Esophagus (tissue), 2 donors: ENCODE data around the gene SESN2. TPM values are rescaled to one million over a fixed set of nuclear protein-coding genes. Genes with fewer than 3 reads are reported as not detected.

Experiments
- H3K27ac ChIP-seq, 2 donors: one replicate each; pipeline ENCODE4 v1.5.1; 2013; ENCODE audit warnings: low read depth in 2 of 2, mild to moderate bottlenecking in 2 of 2, inconsistent platforms in 1 of 2, low read length in 1 of 2, moderate library complexity in 1 of 2
- H3K27me3 ChIP-seq, 2 donors: one replicate each; pipeline ENCODE4 v1.6.1; 2013; ENCODE audit warnings: low read length in 2 of 2, control low read depth in 1 of 2, mild to moderate bottlenecking in 1 of 2; ENCODE audit not compliant: insufficient read depth in 2 of 2, control insufficient read depth in 1 of 2
- H3K36me3 ChIP-seq, 2 donors: one replicate each; pipeline ENCODE4 v1.6.1; 2013; ENCODE audit warnings: low read length in 1 of 2; ENCODE audit not compliant: control insufficient read depth in 2 of 2, insufficient read depth in 2 of 2
- H3K4me1 ChIP-seq, 2 donors: one replicate each; pipeline ENCODE4 v1.6.1; 2013; ENCODE audit warnings: low read length in 1 of 2; ENCODE audit not compliant: control insufficient read depth in 2 of 2, insufficient read depth in 2 of 2
- H3K4me3 ChIP-seq, 2 donors: one replicate each; pipeline ENCODE4 v1.5.1; 2013; ENCODE audit warnings: low read length in 2 of 2, mild to moderate bottlenecking in 2 of 2, low read depth in 1 of 2, moderate library complexity in 1 of 2
- H3K9me3 ChIP-seq, 2 donors: one replicate each; pipeline ENCODE4 v1.6.1; 2013; ENCODE audit warnings: mild to moderate bottlenecking in 2 of 2, low read depth in 1 of 2, low read length in 1 of 2, moderate library complexity in 1 of 2; ENCODE audit not compliant: control insufficient read depth in 2 of 2, insufficient read depth in 1 of 2
- WGBS, 2 donors: extraction: QIAGEN DNeasy Blood & Tissue Kit; methylation state at CpG; one replicate each; pipeline ENCODE4 v1.1.7; 2013; 5-methylcytosine and 5-hydroxymethylcytosine counted together
- polyA plus RNA-seq, 2 donors: library from polyadenylated mRNA; stranded (reverse); fragments of 200-250 nt; gene quantifications; one replicate each; pipeline ENCODE4 v1.2.3, GENCODE V29; 2013
- donor health status: healthy with polysubstance abuse.
- donor health status: Bipolar disorder and iron deficiency.

The SESN2 gene
- polyA plus RNA-seq, 2 donors, result 15.7 to 24.9 TPM

- Histone ChIP-seq H3K4me1 (no peaks in the 10 kb centered on the region), H3K27ac (no peak overlapping the region), H3K4me3 (no peak overlapping the region), H3K27me3 (no peaks in the 10 kb centered on the region), H3K36me3 (peaks cover 17 to 32% of the 10 kb centered on the region in 2 donors), H3K9me3 (peaks cover 0 to 2% of the 10 kb centered on the region in 2 donors)
- 70 to 77% methylated on average over 5 of the region's 5 CpGs for WGBS, 2 donors
Observed at GRCh38 chr1:28280977-28281381, 21.7 kb downstream of the SESN2 start.

DNA sequence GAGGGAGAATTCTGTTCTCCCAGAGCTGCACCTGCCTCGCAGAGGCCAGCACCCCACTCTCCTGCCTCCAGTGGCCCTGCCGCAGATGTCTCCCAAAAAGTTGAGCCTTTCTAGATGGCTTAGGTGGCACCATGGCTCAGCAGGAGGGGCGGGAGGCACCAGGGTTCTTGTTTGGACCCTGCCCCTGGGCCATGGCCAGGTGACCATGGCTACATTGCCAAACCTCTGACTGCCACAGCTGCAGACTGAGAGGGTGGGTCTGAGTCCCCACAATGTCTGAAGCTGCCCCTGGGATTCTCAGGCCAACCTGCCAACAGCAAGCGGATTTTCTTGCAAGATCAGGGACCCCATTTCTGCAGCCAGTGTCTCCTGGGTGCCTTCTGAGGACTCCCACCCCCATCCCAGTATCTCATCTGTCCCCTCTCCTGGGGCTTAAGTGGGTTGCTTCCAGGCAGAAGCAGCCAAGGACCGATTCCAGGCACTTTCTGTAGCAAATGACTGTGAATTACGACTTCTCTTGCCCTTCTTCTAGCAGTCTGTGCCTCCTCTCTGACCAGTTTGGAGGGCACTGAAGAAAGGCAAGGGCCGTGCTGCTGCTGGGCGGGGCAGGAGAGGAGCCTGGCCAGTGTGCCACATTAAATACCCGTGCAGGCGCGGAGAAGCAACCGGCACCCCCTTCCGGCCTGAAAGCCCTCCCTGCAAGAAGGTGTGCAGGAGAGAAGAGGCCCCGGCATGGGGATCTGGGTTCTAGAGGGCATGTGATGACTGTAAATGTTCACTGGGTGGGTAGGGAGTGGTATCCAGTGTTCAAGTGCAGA, 22.5 kb downstream of the SESN2 start:
- Histone ChIP-seq H3K27me3 (no peaks in the 10 kb centered on the region), H3K4me1 (no peaks in the 10 kb centered on the region), H3K36me3 (peaks cover 17 to 32% of the 10 kb centered on the region in 2 donors), H3K9me3 (peaks cover 0 to 2% of the 10 kb centered on the region in 2 donors), H3K27ac (no peak overlapping the region), H3K4me3 (no peak overlapping the region)
- 80 to 90% methylated on average over 14 of the region's 14 CpGs for WGBS, 2 donors

DNA sequence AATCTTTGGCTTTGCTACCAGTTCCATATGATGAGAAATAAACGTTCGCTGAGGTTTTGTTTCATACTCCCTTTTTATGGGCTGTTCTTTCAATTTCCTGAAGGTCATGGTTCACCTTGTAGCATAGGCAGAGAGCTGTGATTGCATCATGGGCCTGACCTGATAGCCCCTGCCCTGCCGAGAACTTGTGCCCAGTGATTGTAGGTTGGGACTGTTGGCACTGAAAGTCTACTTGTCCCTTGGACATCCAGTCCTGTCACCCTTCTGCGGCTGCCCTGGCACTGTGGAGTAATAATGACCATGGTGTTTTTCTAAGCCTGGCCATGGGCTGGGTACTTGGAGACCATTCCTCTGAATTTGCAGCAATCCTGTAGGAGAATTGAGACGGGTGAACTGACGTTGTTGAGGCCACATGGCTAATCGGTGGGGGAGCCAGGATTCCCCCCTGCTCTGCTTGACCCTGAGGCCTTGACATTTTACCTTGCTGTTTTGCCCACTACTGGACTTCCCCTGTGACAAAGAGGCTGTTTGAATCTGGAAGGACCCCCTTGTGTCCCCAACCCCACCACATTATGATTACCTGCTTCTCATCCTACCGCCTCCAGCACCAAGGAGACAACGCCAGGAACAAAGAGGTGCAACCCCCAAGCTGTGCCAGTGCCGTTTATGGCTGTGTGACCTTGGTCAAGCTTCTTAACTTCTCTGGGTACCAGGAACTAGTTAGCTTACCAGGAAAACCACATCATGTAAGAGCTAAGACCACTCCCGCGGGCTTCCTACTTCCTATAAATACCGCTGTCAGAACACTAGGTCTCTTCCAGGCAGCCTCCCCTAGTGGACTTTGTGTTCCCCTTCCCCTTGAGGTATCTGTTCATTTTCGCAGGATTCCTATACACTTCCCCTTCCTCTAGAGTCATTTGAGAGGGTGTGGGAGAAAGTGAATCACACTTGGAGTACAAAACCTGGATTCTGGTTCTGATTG, 23.4 kb downstream of the SESN2 start:
- peaks cover 0 to 2% of the 10 kb centered on the region in 2 donors for H3K9me3 ChIP-seq
- no peaks in the 10 kb centered on the region for H3K27me3 ChIP-seq
- no peak overlapping the region for H3K27ac ChIP-seq
- H3K36me3 ChIP-seq, result peaks cover 17 to 28% of the 10 kb centered on the region in 2 donors
- no peaks in the 10 kb centered on the region for H3K4me1 ChIP-seq
- H3K4me3 ChIP-seq, result no peak overlapping the region
- 82 to 85% methylated on average over 14 of the region's 14 CpGs for WGBS, 2 donors

DNA sequence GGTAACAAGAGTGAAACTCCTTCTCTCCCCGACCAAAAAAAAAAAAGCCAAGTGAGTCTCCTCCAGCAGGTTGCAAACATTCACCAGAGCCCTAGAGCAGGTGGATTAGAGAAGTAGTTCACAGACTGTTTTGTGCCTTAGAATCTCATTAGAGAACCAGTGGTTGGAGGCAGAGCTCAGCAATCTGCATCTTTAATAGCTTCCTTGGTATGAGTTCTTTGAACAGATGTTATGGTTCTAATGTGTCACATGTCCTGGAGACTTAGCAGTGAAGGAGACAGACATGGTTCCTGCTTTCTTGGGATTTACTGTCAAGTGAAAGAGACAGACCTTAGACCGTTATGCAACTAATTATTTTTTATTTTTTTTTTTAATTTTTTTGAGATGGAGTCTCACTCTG, 26.8 kb downstream of the SESN2 start:
- peaks cover 7 to 11% of the 10 kb centered on the region in 2 donors for H3K36me3 ChIP-seq
- no peak overlapping the region for H3K27ac ChIP-seq
- 53 to 58% methylated on average over 2 of the region's 2 CpGs for WGBS, 2 donors
- no peaks in the 10 kb centered on the region for H3K27me3 ChIP-seq
- no peaks in the 10 kb centered on the region for H3K4me1 ChIP-seq
- H3K9me3 ChIP-seq, result no peaks in the 10 kb centered on the region
- no peak overlapping the region for H3K4me3 ChIP-seq

DNA sequence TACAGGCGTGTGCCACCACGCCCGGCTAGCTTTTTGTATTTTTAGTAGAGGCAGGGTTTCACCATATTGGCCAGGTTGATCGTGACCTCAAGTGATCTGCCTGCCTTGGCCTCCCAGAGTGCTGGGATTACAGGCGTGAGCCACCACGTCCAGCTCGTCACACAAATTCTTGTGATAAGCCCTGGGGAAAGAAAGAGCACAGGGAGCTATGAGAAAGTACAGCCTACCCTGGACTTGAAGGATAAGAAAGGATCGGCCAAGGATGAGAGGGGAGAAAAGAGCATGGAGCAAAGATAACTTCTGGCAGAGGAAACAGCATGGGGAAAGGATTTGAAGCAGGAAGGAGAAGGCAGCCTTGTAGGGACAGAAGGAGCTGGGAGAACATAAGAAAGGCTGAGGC, 29.2 kb downstream of the SESN2 start:
- Histone ChIP-seq H3K4me3 (no peak overlapping the region), H3K27ac (no peak overlapping the region), H3K36me3 (no peaks in the 10 kb centered on the region), H3K27me3 (no peaks in the 10 kb centered on the region), H3K4me1 (no peaks in the 10 kb centered on the region), H3K9me3 (no peaks in the 10 kb centered on the region)
- WGBS, 2 donors, result 82 to 88% methylated on average over 8 of the region's 8 CpGs

GRCh38 chr1:28290851-28291250, 31.5 kb downstream of the SESN2 start:
- no peaks in the 10 kb centered on the region for H3K9me3 ChIP-seq
- H3K27me3 ChIP-seq, result no peaks in the 10 kb centered on the region
- no peaks in the 10 kb centered on the region for H3K4me1 ChIP-seq
- H3K36me3 ChIP-seq, result no peaks in the 10 kb centered on the region
- 53 to 66% methylated on average over 2 of the region's 2 CpGs for WGBS, 2 donors
- no peak overlapping the region for H3K27ac ChIP-seq
- no peak overlapping the region for H3K4me3 ChIP-seq

DNA sequence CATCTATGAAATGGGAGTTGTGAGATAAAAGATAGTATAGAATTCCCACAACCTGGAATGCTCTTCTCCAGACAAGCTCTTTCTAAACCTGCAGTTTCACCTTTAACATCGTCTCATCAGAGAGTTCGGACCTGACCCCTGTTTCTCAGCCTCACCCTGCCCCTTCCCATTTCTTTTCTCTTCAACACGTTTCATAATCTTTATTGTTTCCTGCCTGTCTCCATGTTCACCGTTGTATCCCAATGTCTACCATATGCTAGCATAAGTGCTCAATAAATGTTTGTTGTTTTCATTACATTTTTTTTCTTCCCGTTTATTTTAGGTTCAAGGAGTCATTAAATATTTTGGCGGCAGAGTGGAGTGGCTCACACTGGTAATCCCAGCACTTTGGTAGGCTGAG, 32.4 kb downstream of the SESN2 start:
- no peaks in the 10 kb centered on the region for H3K4me1 ChIP-seq
- H3K9me3 ChIP-seq, result no peaks in the 10 kb centered on the region
- no peak overlapping the region for H3K27ac ChIP-seq
- 65 to 67% methylated on average over 6 of the region's 6 CpGs for WGBS, 2 donors
- no peak overlapping the region for H3K4me3 ChIP-seq
- no peaks in the 10 kb centered on the region for H3K27me3 ChIP-seq
- no peaks in the 10 kb centered on the region for H3K36me3 ChIP-seq

DNA sequence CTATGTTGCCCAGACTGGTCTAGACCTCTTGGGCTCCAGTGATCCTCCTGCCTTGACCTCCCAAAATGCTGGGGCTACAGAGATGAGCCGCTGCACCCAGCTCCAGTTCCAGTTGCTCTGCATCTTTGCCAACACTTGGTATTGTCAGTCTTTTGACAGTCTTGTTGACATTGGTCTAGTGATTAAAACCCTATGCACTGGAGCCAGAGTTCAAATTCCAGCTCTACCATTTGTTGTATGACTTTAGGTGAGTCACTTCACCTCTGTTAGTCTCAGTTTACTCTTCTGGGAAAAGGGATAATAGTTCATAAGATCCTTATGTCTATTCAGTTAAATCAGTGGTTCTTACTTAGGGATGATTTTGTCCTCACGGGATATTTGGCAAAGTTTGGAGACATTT, 36.6 kb downstream of the SESN2 start:
- Histone ChIP-seq H3K27me3 (no peaks in the 10 kb centered on the region), H3K36me3 (no peaks in the 10 kb centered on the region), H3K4me1 (no peaks in the 10 kb centered on the region), H3K4me3 (no peak overlapping the region), H3K9me3 (no peaks in the 10 kb centered on the region), H3K27ac (no peak overlapping the region)
- 84 to 86% methylated on average over 2 of the region's 2 CpGs for WGBS, 2 donors

- no peak overlapping the region for H3K4me3 ChIP-seq
- no peaks in the 10 kb centered on the region for H3K27me3 ChIP-seq
- no peak overlapping the region for H3K27ac ChIP-seq
- no peaks in the 10 kb centered on the region for H3K4me1 ChIP-seq
- H3K9me3 ChIP-seq, result no peaks in the 10 kb centered on the region
- no peaks in the 10 kb centered on the region for H3K36me3 ChIP-seq
- 26 to 27% methylated on average over 14 of the region's 14 CpGs for WGBS, 2 donors
Observed at GRCh38 chr1:28296401-28297261, 37.3 kb downstream of the SESN2 start.
